GM21515 (cell line): ENCODE measurements around the gene LITAFD.
"Not testable (repeated sequence)": the region's sequence is repeated elsewhere in the genome, so short reads cannot be mapped to it uniquely, and the experiment has no call there.

ENCODE experiments used
- ATAC-seq: cut with Tn5 transposase; IDR thresholded peaks from one replicate; pipeline ENCODE4 v1.9.1; 2021; ENCODE audit not compliant: unreplicated experiment

LITAFD gene

DNA sequence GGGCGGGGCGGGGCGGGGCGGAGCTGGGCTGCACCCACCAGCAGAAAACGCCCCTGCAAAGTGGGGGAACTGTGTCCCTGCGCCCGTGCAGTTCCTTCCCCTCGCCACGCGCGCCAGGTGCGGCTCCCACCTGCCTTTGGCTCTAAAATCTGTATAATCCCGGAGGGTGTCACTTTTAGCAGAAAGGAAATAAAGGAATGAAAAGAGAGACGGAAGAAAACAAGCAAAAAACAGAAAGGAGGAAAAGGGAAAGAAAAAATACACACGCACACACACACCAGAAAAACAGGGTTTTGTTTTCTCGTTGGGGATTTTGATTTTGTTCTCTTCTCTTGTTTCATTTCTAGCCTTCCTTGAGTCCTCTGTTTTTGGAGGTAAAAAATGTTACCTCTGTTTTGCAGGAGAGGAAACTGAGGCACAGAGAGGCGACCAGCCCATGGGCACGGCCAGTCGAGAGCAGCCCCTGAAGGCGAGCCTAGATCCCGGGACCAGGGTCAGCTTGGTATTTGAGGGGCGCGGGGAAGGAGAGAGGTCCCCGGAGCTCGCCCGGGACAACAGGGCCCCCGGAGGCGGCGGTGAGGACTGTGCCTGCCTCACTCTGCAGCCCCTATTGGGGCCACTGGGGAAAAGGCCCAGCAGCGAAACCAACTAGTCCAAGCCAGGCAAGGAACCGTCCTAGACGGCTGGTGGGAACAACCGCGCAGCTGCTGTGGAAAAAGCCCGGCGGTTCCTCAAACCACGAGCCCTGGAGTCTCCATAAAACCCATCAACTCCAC lies 12.8 kb upstream of the LITAFD start:
- ATAC-seq = no peak

DNA sequence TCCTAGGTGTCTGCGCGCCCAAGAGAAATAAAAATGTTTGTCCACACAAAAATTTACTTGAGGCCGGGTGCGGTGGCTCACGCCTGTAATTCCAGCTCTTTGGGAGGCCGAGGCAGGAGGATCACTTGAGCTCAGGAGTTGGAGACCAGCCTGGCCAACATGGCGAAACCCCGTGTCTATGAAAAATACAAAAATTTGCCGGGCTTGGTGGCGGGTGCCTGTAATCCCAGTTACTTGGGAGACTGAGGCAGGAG lies 12.2 kb upstream of the LITAFD start:
- not testable (repeated sequence) for ATAC-seq

DNA sequence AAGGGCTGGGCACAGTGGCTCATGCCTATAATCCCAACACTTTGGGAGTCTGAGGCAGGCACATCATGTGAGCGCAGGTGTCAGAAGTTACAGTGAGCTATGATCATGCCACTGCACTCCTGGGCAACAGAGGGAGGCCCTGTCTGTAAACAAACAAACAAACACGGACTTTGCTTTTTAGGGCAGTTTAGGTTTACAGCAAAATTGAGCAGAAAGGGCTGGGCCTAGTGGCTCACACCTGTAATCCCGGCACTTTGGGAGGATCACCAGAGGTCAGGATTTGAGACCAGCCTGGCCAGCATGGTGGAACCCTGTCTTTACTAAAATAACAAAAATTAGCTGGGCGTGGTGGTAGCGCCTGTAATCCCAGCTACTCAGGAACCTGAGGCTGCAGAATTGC lies 10.1 kb upstream of the LITAFD start:
- ATAC-seq = no peak

DNA sequence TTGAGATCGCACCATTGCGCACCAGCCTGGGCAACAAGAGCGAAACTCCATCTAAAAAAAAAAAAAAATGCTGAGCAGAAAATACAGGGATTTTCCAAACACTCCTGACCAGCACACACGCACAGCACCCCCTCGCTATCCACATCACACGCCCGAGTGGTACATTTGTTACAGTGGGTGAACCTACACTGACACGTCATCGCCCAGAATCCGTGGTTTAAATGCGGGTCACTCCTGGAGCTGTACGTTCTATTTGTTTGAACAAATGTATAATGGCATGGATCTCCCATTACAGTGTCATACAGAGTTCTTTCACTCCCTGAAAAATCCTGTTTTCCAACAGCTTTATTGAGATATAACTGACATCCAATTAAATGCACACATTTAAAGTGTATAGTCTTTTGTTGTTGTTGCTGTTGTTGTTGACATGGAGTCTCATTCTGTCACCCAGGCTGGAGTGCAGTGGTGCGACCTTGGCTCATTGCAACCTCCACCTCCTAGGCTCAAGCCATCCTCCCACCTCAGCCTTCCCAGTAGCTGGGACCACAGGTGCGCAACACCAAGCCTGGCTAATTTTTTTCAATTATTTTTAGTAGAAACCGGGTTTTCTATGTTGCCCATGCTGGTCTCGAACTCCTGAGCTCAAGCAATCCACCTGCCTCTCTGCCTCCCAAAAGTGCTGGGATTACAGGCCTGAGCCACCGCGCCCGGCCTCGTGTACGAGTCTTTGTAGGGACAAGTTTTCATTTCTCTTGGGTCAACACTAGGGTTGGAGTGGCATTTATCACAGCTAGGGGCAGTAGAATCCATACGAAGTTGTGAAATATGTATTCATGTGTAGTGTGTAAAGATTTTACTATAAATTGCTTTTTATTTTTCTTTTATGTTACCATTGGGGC lies 8.9 kb upstream of the LITAFD start:
- ATAC-seq = no peak

DNA sequence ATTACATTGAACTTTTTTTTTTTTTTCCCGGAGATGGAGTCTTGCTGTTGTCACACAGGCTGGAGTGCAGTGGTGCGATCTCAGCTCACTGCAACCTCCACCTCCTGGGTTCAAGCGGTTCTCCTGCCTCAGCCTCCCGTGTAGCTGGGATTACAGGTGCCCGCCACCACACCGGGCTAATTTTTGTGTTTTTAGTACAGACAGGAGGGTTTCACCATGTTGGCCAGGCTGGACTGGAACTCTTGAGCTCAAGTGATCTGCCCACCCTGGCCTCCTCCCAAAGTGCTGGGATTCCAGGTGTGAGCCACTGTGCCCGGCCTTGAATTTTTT lies 8.3 kb upstream of the LITAFD start:
- ATAC-seq = not testable (repeated sequence)

DNA sequence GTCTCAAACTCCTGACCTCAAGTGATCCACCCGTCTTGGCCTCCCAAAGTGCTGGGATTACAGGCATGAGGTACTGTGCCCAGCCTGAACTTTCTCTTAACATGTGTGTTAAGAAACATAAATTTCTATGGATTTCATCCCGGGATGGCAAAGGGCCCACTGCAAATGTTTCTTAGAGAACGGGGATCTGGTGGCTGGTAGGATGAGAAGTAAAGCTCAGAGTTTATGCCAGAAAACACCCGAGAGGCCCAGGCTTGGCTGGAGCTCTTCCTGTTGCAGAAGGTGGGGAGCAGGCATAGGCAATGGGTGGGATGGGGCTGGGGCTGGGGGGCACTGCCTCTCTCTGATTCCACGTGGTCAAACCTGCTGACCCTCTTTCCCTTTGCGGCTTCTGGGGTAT lies 7.8 kb upstream of the LITAFD start:
- no peak for ATAC-seq

DNA sequence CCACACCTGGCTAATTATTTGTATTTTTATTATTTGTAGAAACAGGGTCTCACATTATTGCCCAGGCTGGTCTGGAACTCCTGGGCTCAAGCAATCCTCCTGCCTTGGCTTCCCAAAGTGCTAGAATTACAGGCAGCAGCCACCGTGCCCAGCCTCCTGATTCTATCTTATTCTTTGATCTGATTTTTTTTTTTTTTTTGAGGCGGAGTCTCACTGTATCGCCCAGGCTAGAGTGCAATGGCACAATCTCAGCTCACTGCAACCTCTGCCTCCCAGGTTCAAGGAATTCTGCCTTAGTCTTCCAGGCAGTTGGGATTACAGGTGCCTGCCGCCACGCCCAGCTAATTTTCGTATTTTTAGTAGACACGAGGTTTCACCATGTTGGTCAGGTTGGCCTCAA lies 6.8 kb upstream of the LITAFD start:
- ATAC-seq = not testable (repeated sequence)

DNA sequence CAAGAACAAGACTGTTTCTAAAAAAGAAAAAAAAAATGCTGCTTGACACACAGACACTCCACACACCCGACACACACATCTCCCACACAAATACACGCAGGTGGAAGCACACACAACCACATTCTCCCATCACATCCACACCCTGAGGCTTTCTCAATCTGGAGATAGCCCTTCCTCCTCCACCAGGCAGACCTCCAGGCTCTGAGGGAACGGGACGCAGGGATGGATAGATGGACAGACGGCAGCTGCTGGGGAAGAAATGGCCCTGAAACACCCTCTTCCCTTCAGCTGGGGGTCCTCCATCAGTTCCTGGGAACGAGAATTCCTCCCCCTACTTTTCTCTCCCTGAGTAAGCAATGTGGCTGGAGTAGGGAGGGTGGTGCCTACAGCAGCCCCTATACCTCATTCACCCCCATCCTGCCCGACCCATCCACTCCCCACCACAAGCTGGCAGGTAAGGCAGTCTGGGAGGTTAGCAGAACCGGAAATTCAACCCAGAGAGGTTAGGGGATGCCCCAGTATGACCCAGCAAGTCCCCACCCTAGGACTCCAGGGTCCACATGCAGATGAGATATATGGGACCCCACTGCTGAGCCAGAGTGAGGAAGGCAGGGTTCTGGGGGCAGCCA lies 4.1 kb upstream of the LITAFD start:
- no peak for ATAC-seq

DNA sequence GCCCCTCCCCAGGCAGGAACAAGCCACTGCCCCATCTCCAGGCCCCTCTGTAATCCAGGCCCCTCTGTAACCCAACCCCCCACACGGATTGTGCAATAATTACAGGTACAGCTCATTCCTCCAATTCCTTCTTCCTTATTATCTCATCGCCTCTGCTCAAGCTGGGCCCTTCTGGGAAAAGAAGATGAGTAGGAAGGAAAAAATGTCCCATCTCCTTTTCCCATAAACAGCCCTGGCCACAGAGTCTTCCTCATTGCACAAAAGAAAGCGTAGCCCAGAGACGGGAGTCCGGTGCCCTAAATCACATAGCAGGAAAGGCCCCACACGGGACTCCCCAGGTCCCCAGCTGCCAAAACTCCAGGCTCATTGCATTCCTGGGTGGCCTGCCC lies 3.6 kb upstream of the LITAFD start:
- no peak for ATAC-seq

DNA sequence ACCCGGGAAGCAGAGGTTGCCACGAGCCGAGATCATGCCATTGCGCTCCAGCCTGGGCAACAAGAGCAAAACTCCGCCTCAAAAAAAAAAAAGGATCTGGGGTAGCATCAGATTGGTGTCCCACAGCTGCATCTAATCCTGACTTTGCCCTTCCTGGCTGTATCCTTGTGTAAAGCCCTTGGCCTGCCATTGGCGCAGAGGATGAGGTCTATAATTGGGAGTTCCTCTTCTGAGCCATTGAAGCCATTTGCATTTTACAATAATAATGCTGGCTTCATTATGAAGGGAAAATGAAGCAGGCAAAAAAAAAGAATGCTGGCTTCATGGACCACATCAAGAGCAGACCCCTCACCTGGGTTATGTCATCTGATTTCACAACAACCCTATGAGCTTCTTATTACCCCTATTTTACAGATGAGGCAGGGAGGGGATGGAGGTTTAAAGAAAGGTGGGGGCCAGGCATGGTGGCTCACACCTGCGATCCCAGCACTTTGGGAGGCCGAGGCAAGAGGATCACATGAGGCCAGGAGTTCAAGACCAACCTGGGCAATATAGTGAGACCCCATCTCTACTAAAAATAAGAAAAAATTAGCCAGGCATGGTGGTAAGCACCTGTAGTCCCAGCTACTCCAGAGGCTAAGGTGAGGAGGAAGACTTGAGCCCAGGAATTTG lies 1.2 kb upstream of the LITAFD start:
- ATAC-seq = no peak

DNA sequence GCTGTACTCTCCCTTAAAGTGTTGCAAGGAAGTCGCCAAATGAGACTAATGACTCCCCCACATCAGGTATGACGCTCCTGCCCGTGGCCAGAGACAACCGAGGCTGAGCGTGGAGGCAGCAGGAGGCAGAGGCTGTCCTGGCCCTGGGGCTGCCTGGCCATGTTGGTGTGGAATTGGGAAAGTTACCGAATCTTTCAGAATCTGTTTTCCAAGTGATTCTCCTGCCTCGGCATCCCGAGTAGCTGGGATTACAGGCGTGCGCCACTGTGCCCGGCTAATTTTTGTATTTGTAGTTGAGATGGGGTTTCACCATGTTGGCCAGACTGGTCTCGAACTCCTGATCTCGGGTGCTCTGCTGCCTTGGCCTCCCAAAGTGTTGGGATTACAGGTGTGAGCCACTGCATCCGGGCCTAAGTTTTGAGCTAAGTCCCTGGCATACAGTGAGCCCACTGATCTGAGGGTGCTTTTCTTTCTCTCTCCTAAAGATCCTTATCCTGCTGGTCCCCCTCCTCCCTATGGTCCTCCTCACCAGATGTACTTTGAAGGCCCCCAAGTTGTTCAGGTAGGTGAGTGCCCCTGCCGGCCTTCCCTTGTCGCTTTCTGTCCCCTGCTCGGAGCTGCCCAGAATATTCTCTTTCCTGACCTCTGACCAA lies 700 bp downstream of the LITAFD start:
- no peak for ATAC-seq

DNA sequence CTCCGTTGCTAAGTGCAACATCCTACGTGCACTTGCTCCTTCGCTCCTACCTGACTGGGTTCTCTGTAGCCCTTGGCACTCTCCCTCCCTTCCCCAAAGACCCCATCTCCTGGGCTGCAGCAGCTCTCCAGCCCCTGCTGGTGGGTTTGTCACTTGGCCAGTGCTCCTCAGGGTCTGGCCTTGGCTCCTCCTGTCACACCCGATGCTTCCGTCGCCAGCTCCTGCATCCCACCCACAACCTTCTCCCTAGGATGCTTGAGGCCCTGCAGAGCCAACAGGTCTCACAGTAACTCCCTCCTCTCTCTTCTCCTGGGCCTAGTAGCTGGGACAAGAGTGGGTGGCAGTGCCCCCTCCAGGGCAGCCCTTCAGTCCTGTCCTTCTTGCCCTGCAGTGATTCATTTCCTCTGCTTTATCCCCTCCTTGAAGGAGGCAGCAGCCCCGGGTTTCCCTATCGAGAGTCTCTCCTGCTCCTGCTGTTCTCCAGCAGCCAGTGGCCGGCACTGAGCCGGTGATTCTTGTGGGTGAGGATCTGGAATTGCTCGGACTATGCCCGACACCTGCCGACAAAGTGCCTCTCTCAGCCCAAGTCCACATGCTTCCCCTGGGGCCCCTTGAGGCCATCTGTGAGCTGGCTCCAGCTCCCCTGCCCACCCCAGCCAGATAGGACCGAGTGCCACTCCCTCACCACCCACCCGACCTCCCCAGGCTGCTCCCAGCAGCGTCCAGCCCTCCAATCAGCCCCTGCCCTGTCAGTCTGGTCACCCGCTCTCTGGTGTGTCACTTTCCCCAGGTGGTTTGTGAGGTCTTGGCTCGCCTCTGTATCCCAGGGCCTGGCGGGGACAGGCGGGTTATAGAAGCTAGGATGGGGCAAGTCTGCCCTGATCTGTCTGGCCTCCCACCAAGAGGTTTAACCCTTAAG lies 3.8 kb downstream of the LITAFD start:
- ATAC-seq = no peak

DNA sequence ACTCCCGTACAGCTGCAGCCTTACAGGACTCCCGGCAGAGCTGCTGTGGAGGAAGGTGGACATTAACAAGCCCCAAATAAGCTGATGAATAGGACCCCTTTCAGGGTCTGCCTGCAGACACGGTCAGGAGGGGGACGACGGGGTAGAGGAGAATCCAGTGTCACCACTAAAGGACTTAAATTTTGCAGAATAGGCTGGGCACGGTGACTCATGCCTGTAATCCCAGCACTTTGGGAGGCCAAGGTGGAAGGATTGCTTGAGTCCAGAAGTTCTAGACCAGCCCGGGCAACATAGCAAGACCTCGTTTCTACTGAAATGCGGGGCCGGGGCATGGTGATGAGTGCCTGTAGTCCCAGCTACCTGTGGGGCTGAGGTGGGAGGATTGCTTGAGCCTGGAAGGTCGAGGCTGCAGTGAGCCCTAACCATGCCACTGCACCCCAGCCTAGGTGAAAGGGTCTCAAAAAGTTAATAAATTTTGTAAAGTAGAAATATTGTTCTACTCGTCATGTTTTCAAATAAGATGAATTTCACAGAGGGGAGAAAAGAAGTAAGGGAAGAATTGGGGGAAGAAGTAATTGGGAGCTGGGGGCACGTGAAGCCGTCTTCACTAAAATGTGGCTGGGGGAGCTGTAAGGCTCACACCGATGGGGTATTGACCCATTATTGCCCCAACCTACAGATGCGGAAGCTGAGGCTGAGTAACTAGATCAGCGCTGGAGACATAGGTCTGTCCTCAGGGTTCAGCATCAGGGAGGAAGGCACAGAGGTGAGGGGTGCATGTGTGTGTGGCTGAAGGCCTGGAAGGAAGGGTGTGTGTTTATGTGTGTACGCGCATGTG lies 4.7 kb downstream of the LITAFD start:
- no peak for ATAC-seq

DNA sequence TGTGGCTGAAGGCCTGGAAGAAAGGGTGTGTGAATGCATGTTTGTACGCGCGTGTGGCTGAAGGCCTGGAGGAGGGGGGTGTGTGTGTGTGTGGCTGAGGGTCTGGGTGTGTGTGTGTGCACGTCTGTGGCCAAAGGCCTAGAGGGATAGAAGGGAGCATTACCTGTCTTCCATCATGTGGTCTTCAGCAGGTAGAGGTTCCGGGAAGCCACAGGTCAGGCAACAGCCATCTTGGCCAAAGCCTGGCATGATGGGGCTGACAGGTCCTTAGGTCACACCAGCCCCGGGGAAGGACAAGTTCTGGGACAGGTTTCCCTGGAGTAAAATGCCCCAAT lies 5.2 kb downstream of the LITAFD start:
- ATAC-seq = no peak

DNA sequence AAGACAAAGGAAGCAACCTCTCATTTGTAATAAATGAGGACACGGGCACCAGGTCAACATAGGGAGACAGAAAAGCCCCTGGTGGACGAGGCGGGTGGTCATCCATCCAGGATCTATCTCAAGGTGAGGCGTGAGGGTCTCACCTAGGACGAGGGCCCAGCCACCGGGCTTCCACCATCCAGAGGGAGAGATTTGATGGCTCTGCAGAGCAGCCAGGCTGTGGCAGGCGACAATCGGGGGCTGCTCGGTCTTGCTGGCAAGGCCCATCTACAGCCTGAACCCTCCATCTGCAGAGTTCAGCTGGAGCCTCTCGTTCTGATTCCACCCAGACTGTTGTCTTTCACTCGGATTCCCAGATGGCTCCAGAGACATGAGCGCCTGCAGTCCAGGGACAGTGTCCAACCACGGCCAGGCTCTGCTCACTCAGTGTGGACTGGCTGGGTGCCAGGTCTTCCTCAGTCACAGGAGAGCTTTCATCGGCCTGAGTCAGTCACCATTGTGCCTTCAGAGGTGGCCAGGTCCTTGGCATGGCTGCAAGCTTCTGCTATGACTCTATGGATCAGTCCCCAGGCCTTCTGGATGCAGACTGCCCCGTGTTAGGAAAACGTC lies 5.9 kb downstream of the LITAFD start:
- no peak for ATAC-seq

DNA sequence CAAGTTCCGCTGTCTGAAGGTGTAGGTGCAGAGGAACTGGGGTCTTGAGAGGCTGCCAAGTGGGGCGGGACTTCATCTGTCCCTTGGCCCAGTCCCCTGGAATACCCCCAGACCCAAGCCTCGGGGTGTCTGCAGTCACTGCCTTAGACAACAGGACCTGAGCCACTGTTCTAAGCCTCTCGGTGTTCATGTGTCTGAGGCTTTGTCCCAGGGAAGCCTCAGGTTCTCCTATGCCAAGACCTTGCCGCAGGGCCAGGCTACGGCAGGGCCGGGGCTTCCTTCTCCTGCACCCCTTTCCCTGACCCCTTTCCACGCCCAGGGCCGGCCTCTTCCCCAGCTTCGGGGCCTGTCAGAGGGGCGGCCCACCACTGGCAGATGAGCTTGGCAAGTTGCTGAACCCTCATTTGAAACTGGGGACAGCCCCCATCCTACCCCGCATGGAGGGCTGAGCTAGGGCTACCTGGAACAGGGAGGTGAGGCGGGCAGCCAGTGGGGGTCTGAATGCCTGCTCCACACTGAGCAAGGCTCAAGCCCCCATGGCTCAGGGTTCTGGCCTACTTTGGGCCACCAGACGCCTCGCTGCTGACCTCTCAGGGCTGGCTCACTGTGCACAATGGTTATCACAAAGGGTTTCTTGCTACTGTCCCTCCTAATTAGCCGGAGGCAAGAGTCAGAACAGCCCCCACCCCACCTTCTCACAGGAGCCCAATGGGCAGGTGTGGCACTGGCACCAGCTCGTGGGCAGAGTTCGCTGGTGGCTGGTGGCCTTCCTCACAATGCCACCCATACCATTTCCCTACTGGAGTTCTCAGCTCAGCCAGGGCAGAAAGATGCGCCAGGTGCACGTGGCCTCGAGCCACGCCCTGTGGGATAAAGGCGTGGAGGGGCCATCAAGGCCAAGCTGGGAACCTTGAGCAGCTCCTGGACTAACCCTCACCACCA lies 7.1 kb downstream of the LITAFD start:
- ATAC-seq = no peak

DNA sequence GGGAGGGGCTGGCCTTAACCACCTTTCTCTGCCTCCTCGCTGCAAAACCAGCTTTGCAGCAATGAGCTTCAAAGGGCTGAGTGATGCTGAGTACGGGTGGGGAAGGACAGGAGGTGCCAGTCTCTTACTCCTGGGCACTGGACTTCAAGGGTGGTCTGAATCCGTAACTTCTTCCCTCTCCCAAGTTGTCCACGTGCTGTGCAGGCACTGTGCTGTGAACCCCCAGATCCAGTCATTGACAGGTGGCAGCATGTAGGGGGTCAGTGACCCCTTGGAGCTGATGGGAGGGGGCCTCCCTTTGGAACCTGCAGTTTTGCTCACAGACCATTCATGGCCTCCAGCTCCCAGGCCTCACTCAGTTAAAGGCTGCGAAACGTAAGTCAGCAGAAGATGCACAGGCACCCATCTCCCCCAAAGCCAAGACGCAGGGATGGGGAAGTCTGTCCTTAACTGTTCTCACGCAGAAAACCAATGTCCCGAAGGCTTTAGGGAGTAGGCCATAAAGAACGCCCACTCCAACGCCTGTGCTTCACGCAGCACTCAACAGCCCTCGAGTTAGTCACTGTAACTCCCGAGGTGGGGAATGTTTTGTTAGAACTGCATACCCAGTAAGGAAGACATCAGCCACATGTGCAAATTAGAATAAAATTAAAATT lies 7.9 kb downstream of the LITAFD start:
- ATAC-seq = no peak
